WERI-Rb-1 (cell line): ENCODE data around the gene ZNF484.
"Not testable (repeated sequence)": the region's sequence is repeated elsewhere in the genome, so short reads cannot be mapped to it uniquely, and the experiment has no call there.

ENCODE experiments used
- DNase-seq: peaks from one replicate; pipeline ENCODE4 v3.0.0-alpha.2; 2020
- H3K27ac ChIP-seq: fragments of 250-450 bp; sonication (Bioruptor Pico); 2 replicates; pipeline ENCODE4 v1.5.1; 2020; ENCODE audit warnings: mild to moderate bottlenecking, moderate library complexity
- H3K27me3 ChIP-seq: fragments of 250-450 bp; sonication (Bioruptor Pico); 2 replicates; pipeline ENCODE4 v1.5.1; 2021; ENCODE audit warnings: mild to moderate bottlenecking, low read depth, moderate library complexity; ENCODE audit not compliant: insufficient read depth, severe bottlenecking
- H3K36me3 ChIP-seq: fragments of 250-450 bp; sonication (Bioruptor Pico); 2 replicates; pipeline ENCODE4 v1.5.1; 2020; ENCODE audit warnings: mild to moderate bottlenecking, moderate library complexity
- H3K4me3 ChIP-seq: 2 replicates; pipeline ENCODE4 v1.5.1; 2011; ENCODE audit warnings: low read depth, mild to moderate bottlenecking, control low read depth, low read length
- H3K9me3 ChIP-seq: fragments of 250-450 bp; sonication (Bioruptor Pico); 2 replicates; pipeline ENCODE4 v1.5.1; 2021; ENCODE audit warnings: mild to moderate bottlenecking, moderate library complexity; ENCODE audit not compliant: severe bottlenecking
- TF ChIP-seq, protein P1 (sequence below): IDR thresholded peaks from 2 replicates; pipeline ENCODE4 v1.5.1; 2011; ENCODE audit warnings: low read depth, mild to moderate bottlenecking, control low read depth, inconsistent platforms, low read length

Gene ZNF484

DNA sequence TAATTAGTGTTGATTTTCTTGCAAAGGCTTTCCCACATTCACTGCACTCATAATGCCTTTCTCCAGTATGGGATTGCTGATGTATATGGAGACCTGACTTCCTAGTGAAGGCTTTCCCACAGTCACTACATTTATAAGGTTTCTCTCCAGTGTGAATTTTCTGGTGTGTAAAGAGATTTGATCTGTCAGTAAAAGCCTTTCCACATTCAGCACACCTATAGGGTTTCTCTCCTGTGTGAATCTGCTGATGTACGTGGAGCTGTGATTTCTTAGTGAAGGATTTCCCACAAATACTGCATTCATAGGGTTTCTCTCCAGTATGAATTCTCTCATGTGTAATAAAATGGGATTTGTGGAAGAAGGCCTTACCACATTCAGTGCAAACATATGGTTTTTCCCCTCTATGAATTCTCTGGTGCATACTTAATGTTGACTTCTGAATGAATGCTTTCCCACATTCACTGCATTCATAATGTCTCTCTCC, 31.1 kb downstream of the ZNF484 start:
- DNase-seq = no peak
- H3K36me3 ChIP-seq = peaks cover 50% of the 10 kb centered on the region
- no peaks in the 10 kb centered on the region for H3K27me3 ChIP-seq
- H3K9me3 ChIP-seq = peaks cover 27% of the 10 kb centered on the region
- TF ChIP-seq, protein P1, sequence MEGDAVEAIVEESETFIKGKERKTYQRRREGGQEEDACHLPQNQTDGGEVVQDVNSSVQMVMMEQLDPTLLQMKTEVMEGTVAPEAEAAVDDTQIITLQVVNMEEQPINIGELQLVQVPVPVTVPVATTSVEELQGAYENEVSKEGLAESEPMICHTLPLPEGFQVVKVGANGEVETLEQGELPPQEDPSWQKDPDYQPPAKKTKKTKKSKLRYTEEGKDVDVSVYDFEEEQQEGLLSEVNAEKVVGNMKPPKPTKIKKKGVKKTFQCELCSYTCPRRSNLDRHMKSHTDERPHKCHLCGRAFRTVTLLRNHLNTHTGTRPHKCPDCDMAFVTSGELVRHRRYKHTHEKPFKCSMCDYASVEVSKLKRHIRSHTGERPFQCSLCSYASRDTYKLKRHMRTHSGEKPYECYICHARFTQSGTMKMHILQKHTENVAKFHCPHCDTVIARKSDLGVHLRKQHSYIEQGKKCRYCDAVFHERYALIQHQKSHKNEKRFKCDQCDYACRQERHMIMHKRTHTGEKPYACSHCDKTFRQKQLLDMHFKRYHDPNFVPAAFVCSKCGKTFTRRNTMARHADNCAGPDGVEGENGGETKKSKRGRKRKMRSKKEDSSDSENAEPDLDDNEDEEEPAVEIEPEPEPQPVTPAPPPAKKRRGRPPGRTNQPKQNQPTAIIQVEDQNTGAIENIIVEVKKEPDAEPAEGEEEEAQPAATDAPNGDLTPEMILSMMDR = no peak
- H3K4me3 ChIP-seq = no peak overlapping the region
- H3K27ac ChIP-seq = no peak overlapping the region

DNA sequence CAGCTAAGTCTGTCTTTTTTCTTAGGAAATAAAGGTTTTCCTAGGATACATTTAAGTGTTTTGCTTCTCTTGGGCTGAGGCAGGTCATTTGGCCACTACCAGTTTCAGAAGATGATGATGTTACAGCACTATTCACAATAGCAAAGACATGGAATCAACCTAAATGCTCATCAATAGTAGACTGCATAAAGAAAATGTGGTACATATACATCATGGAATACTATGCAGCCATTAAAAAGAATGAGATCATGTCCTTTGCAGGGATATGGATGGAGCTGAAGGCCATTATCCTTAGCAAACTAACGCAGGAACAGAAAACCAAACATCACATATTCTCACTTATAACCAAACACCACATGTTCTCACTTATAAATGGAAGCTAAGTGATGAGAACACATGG, 39.4 kb downstream of the ZNF484 start:
- peaks cover 13% of the 10 kb centered on the region for H3K9me3 ChIP-seq
- not testable (repeated sequence) for H3K36me3 ChIP-seq, H3K27ac ChIP-seq, H3K4me3 ChIP-seq, DNase-seq, H3K27me3 ChIP-seq

DNA sequence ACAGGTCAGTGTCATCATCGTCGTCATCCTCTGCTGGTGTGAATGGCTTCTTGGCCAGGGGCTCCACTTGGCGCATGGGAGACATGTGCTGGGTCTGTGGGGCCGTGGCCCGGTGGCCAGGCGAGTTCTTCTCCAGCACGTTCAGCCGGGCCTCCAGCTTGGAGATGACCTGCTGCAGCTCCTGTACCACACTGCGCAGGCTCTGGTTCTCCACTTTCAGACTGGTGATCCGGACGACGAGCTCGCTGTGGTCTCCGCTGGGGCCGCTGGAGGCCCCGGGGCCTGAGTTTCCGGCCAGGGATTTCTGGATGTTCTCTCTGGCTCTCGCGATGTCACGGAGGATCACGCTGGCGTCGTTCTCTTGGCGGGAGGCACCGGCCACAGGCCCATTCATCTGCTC, 40.6 kb downstream of the ZNF484 start:
- Histone ChIP-seq H3K4me3 (no peak overlapping the region), H3K9me3 (peaks cover 13% of the 10 kb centered on the region), H3K27me3 (no peaks in the 10 kb centered on the region)

DNA sequence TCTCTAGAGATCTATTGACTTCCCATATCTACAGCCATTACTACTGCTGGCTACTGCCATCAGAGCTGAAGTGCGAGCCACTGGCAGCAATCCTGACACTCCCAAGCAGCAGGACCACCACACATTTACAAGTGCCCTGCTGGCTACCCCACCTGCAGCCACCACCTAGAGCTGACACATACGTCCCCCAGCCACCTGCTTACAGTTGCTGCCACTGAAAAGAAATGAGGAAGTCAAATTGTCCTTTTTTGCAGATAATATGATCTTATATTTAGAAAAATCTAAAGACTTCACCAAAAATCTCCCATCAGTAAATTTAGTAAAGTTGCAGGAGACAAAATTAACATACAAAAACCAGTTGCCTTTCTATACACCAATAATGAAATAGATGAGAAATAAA, 48.4 kb downstream of the ZNF484 start:
- no peak for DNase-seq

More for the DNA sequence above, 40.6 kb downstream of the ZNF484 start:
- TF ChIP-seq, protein P1 = no peak
- Histone ChIP-seq H3K27ac (no peak overlapping the region), H3K36me3 (no peaks in the 10 kb centered on the region)
- DNase-seq = no peak

DNA sequence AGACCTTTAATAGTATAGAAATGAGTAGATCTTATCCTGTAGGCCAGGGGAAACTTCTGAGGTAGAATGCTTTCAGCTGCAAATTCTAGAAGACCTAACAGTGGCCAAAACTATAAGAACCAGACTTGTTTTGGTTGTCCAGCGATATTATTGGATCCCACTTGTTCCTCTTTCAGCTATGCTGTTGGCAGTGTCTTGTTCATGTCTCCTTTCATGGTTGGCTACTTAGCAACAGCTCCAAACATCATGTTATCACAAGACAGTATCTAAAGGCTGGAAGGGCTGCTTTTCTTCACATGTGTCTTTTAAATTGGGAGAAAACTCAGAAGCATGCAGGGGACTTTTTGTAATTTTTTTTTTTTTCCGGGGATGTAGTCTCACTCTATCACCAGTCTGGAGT, 52.8 kb downstream of the ZNF484 start:
- H3K9me3 ChIP-seq, H3K27ac ChIP-seq, H3K4me3 ChIP-seq, H3K36me3 ChIP-seq, H3K27me3 ChIP-seq, DNase-seq: not testable (repeated sequence)

More for the DNA sequence above, 48.4 kb downstream of the ZNF484 start:
- Histone ChIP-seq H3K4me3 (no peak overlapping the region), H3K27ac (no peak overlapping the region), H3K9me3 (peaks cover 6% of the 10 kb centered on the region), H3K36me3 (no peaks in the 10 kb centered on the region), H3K27me3 (no peaks in the 10 kb centered on the region)
- TF ChIP-seq, protein P1 = no peak

DNA sequence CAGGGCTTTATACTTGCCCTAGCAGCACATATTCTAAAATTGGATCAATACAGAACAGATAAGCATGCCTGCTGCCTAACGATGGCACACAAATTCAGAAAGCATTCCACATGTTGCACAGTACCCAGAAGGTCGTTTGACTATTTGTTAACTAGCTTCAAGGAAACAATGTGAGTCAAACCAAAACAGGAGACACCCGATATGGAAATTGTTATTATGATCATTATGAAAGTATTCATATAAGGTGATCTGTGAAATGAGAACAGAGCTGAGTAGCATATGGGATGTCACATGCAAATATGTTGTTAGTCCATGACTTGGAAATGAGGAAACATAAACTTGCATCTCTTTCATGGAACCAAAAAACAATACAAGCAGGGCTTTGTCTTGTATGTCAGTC, 56.9 kb downstream of the ZNF484 start:
- no peak for DNase-seq
- Histone ChIP-seq H3K27ac (no peak overlapping the region), H3K4me3 (no peak overlapping the region), H3K27me3 (no peaks in the 10 kb centered on the region), H3K36me3 (no peaks in the 10 kb centered on the region), H3K9me3 (no peaks in the 10 kb centered on the region)
- TF ChIP-seq, protein P1 = no peak

DNA sequence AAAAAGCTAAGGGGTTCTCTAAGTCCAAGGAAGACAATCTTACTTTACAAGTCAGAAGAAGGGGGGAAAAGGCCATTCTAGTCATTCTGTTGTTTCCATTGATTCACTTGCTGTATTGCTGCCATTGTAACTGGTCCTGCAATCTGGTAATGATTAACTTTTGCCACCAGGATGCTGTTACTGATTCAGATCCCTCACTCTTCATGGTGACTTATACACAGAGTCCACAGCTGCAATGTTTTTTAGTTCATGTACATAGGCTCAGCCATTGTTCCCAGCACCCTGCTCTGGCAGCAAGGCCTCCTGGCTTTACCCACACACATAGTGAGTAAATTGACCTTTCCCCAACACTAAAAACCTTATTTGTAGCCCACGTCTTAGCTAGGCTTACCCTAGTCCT, 57.9 kb downstream of the ZNF484 start:
- not testable (repeated sequence) for H3K4me3 ChIP-seq, H3K9me3 ChIP-seq, DNase-seq, H3K27ac ChIP-seq, H3K36me3 ChIP-seq, H3K27me3 ChIP-seq

DNA sequence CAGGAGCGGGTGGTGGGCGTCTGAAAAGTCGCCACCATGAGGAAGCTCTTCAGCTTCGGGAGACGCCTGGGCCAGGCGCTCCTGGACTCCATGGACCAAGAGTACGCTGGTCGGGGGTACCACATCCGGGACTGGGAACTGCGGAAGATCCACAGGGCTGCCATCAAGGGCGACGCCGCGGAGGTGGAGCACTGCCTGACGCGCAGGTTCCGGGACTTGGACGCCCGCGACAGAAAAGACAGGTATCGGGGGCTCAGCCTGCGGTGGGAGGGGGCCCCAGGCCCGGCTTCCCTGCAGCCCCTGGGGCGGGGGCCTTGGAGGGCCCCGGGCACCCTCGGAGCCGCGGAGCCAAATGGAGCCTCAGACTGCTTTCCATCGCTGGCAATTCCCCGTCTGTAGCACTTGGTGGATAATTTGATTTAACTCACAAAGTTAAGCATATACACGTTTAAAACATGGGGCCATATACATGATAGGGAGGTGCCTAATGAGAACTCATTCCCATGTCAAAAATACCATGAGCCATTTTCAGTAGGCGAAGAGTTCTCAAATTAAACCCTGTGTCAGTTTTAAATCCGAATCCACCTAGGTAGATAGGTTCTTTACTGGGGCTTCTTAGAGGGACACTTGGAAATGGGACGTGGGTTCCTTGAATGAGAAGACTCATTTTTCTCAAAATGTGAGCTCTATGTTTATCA, 68.1 kb downstream of the ZNF484 start:
- not testable (repeated sequence) for H3K27ac ChIP-seq, DNase-seq, H3K4me3 ChIP-seq, H3K9me3 ChIP-seq, H3K36me3 ChIP-seq
- peaks cover 46% of the 10 kb centered on the region for H3K27me3 ChIP-seq
